NCI-H2107 (cell line): ENCODE data around the gene CLIP4.

ENCODE experiments used
- DNase-seq: peaks from one replicate; lab custom pipeline; 2025; lab: John Stamatoyannopoulos, UW

CLIP4 gene

GRCh38 chr2:29134933-29135332 lies 19.7 kb downstream of the CLIP4 start:
- DNase-seq, result no peak

GRCh38 chr2:29139152-29139551 lies 23.9 kb downstream of the CLIP4 start:
- DNase-seq, result no peak

- DNase-seq, result no peak
Observed at GRCh38 chr2:29139731-29140130, 24.5 kb downstream of the CLIP4 start.

GRCh38 chr2:29143657-29144056 lies 28.4 kb downstream of the CLIP4 start:
- DNase-seq, result no peak

GRCh38 chr2:29146197-29146596 lies 31.0 kb downstream of the CLIP4 start:
- DNase-seq, result no peak

- no peak for DNase-seq
Observed at GRCh38 chr2:29147963-29148362, 32.7 kb downstream of the CLIP4 start.

- DNase-seq, result no peak
Observed at GRCh38 chr2:29154610-29155009, 39.4 kb downstream of the CLIP4 start.

- DNase-seq, result no peak
Observed at GRCh38 chr2:29155578-29155977, 40.4 kb downstream of the CLIP4 start.

- no peak for DNase-seq
Observed at GRCh38 chr2:29157131-29157530, 41.9 kb downstream of the CLIP4 start.

- peak; percentile 8 for DNase-seq
Observed at GRCh38 chr2:29159125-29159524, 43.9 kb downstream of the CLIP4 start.

- no peak for DNase-seq
Observed at GRCh38 chr2:29160184-29160583, 45.0 kb downstream of the CLIP4 start.

- no peak for DNase-seq
Observed at GRCh38 chr2:29162204-29162928, 47.2 kb downstream of the CLIP4 start.

- no peak for DNase-seq
Observed at GRCh38 chr2:29164091-29164846, 49.1 kb downstream of the CLIP4 start.

- no peak for DNase-seq
Observed at GRCh38 chr2:29165362-29166241, 50.4 kb downstream of the CLIP4 start.

- DNase-seq, result no peak
Observed at GRCh38 chr2:29166242-29167039, 51.2 kb downstream of the CLIP4 start.

- DNase-seq, result no peak
Observed at GRCh38 chr2:29174937-29175336, 59.7 kb downstream of the CLIP4 start.

- DNase-seq, result no peak
Observed at GRCh38 chr2:29175338-29175737, 60.1 kb downstream of the CLIP4 start.

GRCh38 chr2:29182334-29182733 lies 67.1 kb downstream of the CLIP4 start:
- no peak for DNase-seq

GRCh38 chr2:29182920-29183319 lies 67.7 kb downstream of the CLIP4 start:
- no peak for DNase-seq

- DNase-seq, result no peak
Observed at GRCh38 chr2:29184531-29184930, 69.3 kb downstream of the CLIP4 start.

- DNase-seq, result no peak
Observed at GRCh38 chr2:29186817-29187216, 71.6 kb downstream of the CLIP4 start.

- DNase-seq, result no peak
Observed at GRCh38 chr2:29187926-29188325, 72.7 kb downstream of the CLIP4 start.
